C4-2B (cell line): ENCODE measurements around the gene RPP14.

Experiments used
- CTCF ChIP-seq: fragments of 450-650 bp; conservative IDR thresholded peaks from 2 replicates; pipeline ENCODE4 v1.5.1; 2017; ENCODE audit warnings: mild to moderate bottlenecking
- ZFX ChIP-seq: fragments of 450-650 bp; IDR thresholded peaks from 2 replicates; pipeline ENCODE4 v1.6.1; 2017

GRCh38 chr3:58291671-58292338, 14.2 kb upstream of the RPP14 start:
- TF ChIP-seq CTCF: no peak
- no peak for TF ChIP-seq ZFX
